PC-3 (cell line): ENCODE data around the gene IFITM10.

ENCODE experiments used
- CTCF ChIP-seq: fragments of 300-600 bp; sonication (generic); conservative IDR thresholded peaks from 2 replicates; pipeline ENCODE4 v1.5.1; 2017; ENCODE audit warnings: antibody characterized with exemption, low read depth, mild to moderate bottlenecking, low read length
- EZH2 ChIP-seq: fragments of 300-600 bp; sonication (generic); IDR thresholded peaks from one replicate; pipeline ENCODE4 v1.6.1; 2017; ENCODE audit warnings: antibody characterized with exemption, mild to moderate bottlenecking, low read length; ENCODE audit not compliant: unreplicated experiment

- TF ChIP-seq CTCF: no peak
- no peak for TF ChIP-seq EZH2
These were observed 12.0 kb downstream of the IFITM10 start for GRCh38 chr11:1738380-1738779.
